ENCODE data around the gene KCNJ6.
"Not testable (repeated sequence)": the region's sequence is repeated elsewhere in the genome, so short reads cannot be mapped to it uniquely, and the experiment has no call there.

Gene KCNJ6

DNA sequence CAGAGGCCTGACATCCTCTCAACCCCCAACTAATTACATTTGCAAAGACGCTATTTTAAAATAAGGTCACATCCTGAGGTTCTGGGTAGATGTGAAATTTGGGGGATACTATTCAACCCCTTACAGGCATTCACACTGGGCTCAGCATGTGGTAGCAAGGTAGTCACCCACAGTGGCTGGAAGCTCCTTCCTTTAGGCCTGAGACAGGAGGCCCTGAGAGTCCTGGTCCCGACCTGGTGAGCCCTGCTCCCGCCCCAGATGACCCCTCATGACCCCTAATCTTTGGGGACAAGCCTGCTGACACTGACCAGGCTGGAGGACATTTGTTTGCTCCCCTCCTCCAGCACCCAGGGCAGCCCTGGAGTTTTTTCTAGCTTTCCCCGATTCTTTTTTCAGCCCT lies 323.8 kb downstream of the KCNJ6 start:
- DNase-seq, result no peak

DNA sequence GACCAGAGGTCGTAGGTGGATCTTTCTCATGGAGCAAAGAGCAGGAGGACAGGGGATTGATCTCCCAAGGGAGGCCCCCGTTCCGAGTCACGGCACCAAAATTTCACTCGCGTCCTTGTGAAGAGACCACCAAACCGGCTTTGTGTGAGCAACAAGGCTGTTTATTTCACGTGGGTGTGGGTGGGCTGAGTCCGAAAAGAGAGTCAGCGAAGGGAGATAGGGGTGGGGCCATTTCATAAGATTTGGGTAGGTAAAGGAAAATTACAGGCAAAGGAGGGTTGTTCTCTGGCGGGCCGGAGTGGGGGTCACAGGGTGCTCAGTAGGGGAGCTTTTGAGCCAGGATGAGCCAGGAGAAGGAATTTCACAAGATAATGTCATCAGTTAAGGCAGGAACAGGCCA lies 324.3 kb downstream of the KCNJ6 start:
- DNase-seq, result not testable (repeated sequence)

DNA sequence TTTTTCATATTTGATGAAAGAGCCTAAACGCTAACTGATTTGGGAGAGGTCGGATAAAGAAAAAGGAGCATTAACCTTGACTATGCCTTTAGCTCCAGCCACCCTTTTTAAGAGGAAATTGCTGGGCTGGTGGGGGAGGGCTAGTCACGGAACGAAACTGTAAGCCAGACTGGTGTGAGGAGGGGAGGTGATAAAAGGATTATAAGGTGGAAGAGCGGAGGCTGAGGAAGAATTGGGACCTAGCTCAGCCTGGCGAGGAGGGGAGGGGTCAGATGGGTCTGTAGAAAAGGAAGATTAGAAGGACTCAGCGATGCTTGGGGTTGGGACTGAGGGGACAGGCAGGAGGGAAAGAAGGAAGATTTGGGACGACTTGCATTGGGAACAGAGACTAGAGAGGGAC lies 325.4 kb downstream of the KCNJ6 start:
- not testable (repeated sequence) for DNase-seq

DNA sequence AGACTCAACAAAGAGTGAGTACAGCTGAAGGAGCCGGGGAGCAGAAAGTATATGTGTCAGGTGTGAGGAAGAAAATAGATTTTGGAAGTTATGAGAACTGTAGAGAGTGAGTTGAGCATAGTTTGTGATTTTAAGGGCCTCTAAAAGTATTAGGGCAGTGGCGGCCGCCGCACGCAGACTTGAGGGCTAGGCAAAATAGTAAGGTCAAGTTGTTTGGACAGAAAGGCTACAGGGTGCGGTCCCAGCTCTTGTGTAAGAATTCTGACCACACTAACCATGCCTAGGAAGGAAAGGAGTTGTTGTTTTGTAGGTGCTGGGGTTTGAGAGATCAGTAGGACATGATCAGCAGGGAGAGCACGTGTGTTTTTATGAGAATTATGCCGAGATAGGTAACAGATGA lies 327.6 kb downstream of the KCNJ6 start:
- not testable (repeated sequence) for DNase-seq

DNA sequence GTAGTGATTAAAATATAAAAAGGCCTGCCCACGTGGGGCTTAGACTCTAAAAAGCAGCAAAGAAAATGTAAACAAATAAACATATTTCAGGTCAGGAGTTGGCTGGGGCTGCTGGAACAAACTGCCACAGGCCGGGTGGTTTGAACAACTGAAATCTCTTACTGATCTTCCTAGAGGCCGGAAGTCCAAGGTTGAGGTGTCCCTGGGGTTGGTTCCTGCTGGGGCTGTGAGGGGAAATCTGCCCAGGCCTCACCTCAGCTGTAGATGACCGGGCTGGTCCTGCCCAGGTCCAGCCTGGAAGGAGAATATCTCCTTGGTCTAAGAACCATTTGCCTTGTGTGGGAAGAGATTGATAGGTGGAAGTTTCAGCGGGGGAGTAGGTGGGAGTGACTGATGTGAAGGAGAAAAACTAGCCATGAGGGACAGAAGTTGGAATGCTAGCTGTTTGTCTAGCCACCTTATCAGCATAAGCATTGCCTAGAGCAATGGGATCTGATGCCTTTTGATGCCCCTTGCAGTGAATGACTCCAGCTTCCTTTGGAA lies 328.6 kb downstream of the KCNJ6 start:
- no peak for DNase-seq

DNA sequence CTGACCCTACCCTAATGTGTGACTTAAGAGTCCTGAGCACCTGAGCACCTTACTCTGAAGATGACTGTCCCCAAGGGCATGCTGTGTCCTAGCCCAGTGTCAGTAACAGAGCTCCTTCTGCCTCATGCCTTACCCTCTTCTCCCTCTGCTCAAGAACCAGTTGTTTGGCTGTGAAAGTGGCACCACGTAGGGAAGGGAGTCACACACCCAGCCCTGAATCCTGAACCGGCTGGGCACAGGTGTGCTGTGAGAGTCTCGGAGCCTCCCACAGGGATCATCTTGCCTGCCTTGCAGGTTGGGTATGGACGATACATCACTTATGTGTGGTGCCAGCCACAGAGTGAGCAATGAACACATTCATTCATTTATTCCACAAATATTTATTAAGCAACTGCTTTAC lies 329.1 kb downstream of the KCNJ6 start:
- no peak for DNase-seq

DNA sequence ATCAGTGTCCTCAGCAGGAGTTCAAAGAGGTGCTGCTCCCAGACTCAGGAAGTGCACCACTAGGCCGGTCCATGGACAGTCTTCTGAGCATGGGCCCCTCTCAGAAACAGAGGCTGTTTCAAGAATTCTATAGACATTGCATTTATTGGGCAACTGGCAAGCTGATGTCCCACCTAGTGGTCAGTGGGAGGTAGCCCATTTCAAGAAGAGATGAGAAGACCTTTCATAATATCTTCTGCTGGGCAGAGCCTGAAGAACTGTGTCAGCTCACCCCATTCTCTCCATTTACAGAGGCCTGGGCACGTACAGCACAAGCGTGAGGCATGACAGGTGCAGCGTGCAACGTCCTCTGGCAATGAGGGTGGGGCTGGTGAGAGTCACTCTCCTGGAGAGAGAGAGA lies 333.7 kb downstream of the KCNJ6 start:
- no peak for DNase-seq

DNA sequence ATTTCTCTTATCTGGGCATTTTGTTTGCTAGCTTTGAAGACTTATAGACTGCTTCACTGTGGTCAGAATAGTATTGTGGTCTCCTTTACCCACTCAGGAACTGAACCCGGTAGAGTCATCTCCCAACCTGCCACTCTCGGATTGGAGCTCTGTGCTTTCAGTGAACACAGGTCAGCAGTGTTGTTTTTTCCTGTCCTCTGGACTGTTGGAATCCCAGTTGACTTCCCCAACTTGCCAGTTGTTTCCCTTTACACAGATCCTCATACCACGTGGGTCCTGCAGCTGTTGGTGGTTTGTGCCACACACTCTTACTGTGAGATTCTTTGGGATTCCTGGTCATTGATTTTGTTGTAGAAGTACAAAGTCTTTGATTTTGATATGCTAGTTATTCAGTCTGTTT lies 335.6 kb downstream of the KCNJ6 start:
- no peak for DNase-seq

DNA sequence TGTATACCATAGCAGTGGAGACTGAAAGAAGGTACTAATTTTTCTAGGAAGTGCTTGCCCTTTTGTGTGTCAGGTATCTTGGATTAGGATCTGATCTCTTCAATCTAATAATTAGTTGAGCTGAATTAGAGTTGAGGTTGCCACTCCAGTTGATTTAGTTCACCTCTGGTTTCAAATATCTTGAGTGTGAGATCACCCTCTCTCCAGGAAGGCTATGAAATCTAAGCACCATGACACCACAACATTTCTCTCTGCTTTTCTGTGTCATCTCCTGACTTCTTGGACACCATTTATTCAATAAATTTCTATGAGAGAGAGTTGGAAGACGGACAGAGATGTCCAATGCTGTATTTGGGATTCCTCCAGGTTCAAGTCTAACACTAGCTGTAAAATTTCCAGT lies 336.9 kb downstream of the KCNJ6 start:
- no peak for DNase-seq

DNA sequence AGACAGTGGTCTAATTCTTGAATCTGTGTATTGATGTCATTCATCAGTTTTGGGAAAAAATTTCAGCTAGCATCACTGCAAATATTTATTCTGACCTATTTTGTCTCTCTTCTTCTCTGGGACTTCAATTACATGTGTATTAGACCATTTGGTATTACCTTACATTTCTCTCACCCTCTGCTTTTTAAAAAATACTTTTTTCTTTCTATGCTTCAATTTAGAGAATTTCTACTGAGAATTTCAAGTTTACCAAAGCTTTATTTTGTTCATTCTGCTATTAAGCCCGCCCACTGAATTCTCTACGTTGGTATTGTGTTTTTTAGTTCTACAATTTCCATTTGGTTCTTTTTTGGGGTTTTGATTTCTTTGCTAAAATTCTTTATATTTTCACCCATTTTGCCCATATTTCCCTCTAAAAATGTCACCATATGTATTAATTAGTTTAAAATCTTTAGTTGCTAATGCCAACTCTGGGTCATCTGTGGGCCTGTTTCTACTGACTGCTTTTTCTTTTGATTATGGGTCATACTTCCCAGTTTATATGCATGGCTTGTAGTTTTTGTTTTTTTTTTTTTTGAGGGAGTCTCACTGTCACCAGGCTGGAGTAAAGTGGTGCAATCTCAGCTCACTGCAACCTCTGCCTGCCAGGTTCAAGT lies 337.7 kb downstream of the KCNJ6 start:
- no peak for DNase-seq

DNA sequence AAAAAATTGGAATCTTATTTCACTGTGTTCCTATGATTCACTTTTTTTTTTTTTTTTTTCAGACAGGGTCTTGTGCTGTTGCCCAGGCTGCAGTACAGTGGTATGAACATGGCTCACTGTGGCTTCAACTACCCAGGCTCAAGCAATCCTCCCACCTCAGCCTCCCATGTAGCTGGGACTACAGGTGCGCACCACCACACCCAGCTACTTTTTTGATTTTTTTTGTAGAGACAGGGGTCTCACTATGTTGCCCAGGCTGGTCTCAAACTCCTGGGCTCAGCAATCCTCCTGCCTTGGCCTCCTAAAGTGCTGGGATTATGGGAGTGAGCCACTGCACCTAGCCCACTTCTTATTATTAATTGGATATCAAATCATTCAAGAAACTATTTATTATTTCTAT lies 339.3 kb downstream of the KCNJ6 start:
- DNase-seq, result not testable (repeated sequence)

DNA sequence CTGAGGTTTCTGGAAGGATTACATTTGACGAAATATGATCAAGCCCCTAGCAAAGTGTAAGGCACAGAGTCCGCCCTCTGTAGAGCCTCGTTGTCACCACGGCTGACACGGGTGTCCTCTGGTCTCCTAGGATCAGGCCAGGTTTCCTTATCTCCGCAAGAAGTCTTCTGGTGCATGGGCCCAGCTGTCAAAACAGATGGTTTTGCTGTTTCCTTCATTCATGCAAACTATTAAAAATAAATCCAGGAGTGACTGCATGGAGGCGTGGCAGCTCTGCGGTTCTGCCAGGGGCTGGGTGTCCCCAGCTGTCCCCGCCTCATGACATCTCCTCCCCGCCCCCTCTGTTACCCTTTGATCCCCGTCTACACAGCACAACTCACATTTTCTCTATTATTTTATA lies 340.7 kb downstream of the KCNJ6 start:
- no peak for DNase-seq

DNA sequence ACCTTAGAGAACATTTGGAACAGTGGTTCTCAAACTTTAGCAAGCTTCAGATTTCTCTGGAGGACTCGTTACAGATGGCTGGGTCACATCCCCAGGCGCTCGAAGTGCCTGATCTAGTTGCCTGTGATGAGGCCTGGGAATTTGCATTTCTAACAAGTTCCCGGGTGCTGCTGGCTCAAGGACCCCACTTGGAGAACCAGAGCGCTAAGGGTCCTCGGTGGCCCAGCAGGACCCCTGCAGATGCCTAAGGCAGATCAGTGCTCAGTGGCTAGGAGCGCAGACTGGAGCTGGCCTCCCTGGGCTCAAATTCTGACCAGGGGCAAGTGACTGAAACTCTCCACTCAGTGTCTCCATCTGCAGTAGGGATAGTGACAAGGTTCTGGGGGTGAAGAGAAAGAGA lies 341.5 kb downstream of the KCNJ6 start:
- DNase-seq, result no peak

DNA sequence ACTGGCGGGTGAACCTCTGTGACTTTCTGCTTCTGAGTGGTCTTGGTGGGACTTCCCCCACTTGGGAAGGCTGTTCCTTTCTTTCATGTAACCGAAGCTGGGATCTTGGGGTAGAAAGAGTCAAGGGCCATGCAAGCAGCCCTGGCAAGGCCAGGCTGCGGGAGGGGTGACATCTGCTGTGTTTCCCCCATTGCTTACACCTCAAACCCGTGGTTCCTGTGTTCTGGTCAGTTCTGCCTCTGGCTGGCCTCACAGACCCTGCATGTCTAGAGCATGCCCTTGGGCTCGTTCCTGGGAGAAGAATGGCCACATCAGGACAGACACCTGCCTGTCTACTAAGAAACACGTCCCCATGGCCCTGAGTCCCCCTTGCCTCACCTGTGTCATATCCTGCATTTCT lies 341.9 kb downstream of the KCNJ6 start:
- no peak for DNase-seq

DNA sequence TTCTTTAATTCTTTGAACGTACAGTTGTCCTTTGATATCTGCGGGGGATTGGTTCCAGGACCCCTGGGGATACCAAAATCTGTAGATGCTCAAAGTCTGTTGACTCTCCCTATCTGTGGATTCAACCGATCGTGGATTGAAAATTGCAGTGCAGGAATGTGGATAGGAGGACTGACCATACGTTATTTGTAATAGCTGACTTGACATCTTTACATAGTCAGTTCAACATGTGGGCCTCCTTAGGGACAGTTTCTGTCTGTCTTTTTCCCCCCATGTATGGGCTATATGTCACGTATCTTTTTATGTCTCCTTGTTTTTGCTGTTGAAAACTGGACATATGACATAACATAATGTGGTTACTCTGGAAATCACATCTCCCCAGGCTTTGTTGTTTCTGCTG lies 344.8 kb downstream of the KCNJ6 start:
- no peak for DNase-seq

DNA sequence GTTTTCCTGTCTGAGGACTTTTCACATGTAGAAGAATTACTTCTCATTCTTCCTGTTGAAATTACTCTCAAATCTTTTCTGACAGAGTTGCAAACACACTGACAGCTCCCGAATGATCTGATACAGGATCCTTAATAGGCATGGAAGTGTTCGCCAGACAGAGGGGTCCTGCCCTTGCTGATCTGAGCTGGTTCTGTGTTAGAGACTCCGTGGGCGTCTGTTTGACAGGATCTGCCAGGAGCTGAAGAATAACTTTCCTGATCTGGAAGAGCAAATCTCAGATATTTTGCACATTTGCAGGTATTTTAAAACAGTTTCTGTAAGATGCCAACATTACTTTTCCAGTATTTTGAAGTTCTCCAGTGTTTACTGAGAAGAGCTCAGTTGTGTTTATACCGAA lies 347.3 kb downstream of the KCNJ6 start:
- no peak for DNase-seq

DNA sequence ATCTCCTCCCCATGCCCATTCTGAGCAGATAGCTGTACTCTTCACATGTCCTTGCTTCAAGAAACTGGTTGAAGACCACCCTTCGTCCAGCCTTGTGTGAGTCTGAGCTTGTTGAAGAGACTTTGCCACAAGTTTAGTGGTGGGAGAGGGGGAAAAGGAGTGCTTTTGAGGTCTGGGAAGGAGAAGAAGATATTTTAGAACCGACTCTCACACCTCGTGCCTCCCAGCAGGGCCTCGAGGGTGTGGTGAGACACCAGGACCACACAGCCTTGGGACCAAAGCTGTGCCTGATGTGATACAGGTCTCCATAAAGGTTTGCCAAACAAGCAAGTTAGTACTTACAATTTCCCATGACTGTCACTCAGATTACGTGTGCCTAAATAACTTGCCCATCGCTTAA lies 347.8 kb downstream of the KCNJ6 start:
- no peak for DNase-seq

DNA sequence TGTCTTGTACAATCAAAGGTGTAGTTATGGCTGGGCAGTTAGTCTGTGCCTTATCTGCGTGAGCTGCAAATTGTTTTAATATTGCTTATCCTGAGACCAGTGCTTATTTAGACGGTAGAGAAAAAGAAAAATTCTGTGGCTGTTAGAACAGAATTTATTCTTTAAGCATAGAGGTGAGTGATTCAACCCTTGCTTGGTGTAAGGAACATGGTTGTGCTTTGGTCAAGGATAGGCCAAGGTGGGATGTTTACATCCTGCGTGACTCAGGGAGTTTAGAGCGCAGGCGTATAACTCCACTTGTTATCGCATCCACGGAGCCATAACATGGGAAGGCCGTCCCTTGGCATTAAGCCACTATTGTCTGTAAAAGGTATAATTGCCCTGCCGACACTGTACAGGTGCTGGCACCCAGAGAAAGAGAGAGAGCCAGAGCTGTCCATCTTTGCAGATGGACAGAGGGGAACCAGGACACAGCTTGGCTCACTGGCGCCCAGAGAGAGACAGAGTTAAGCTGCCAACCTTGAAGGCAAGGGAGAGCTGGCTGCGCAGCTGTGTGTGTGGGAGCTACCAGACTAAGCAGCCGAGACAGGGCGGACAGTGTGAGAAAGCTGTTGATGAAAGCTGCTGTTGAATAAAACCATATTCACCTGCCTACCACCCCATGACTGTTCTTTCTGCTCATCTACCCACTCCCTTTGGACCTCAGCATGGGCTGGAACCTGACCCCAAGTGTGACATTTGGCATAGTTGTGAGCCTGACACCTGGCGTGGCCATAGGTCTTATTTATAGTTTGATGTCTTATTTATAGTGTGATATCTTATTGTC lies 349.3 kb downstream of the KCNJ6 start:
- DNase-seq, result no peak

DNA sequence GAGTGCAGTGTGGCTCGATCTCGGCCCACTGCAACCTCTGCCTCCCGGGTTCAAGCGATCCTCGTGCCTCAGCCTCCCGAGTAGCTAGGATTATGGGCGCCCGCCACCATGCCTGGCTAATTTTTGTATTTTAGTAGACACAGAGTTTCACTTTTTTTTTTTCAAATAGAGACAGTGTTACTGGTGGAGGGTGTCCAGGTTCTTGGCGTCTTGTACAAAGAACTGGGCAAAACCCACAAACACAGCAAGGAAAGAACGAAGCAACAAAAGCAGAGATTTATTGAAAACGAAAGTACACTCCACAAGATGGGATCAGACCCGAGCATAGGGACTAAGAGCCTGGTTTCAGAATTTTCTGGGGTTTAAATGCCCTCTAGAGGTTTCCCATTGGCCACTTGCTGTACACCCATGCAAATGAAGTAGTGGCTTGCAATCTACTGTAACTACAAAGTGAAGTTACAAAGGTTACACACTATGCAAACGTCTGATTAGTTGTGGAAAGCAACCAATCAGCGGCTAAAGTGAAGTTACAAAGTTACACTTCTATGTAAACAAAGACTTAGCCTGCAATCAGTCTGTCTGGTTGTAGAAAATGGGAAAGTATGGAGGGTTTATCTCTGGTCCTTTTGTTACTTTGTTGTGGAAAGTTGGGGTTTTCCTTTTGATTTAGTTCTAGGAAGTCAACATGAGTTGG lies 350.6 kb downstream of the KCNJ6 start:
- DNase-seq, result no peak

DNA sequence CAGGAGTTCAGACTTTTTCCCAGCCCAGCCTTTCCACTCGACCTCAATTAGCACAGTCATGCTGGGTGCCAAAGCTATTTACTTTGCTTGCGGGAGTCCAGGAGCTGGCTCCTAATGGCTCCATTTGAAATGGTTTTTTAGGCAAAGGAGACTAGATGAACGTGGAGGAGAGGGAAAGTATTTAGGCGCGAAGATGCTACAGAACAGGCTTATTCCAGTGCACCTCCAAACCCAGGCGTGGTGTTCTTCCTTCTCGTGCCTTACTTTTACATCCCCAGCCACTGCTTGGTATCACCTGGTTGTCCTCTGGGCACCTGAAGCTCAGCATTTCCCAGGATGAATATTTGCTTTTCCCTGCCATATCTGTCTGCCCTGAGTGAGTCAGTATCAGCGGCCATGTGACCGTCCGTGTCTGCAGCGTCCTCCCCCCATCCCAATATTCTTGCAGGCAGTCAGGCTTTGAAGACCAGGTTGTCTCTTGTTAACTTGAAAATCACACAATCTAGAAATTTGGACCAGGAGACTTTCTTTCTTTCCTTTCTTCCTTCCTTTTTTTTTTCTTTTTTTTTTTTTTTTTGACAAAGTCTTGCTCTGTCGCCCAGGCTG lies 351.2 kb downstream of the KCNJ6 start:
- no peak for DNase-seq

DNA sequence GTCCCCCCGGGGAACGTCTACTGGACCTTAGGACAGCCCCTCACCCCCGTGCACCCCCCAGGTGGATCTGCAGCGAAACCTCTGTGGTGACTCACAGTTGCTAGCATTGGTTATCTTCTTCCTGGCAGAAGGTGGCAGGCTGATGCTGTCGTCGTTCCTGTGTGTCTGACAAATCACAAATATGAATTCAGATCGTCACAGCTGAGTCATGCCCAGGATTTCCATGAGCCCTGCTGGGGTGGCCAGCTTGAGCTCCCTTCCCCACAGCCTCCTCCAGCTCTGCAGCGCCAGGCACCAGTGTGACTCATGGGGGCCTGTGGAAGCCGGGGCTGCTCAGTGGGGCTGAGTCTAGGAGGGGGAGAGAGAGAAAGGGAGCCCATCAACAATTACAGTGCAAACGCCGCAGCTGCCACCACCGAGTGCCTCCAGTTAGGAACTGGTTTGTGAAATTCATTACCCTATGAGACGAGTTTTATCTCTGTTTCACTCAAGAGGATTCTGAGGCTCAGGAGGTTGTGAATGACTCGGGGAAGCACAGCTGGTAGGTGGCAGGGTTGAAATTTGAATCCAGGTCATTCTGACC lies 351.8 kb downstream of the KCNJ6 start:
- no peak for DNase-seq

DNA sequence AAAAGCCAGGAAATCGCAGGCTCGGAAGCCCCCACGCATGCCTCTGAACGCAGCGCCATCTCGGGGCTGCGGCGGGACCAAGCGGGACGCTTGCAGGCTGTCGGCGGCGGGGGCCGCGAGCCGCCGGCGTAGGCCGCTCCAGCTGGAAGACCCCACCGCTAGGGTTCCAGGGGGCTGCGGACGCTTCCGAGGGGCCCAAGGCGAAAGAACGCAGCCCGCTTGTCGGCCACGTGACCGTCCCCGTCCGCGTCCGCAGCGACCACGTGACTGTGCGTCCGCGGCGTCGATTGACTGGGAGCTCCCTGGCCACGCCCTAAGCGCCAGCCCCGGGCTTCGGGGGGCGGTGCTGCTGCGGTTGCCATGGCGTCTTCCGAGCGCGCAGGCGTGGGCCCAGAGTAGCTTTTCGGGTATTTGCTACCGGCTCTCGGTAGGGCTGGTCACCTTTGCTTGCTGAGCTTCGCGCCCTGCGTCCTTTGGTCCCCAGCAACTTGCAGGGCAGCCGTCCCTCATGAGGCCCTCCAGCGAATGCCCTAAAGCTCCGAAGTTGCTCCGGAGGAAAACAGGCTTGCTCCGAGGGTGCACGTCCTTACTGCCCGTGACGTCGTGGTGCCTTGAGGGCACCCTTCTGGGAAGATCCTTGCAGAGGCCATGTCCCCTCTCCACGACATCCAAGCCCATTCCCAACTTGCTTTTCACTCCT lies 352.5 kb downstream of the KCNJ6 start:
- no peak for DNase-seq

Data from cortex of kidney (tissue), 1 donor.